Right cardiac atrium (tissue), 5 donors: ENCODE data around the gene S100B. TPM values are rescaled to one million over a fixed set of nuclear protein-coding genes. Genes with fewer than 3 reads are reported as not detected.

Experiments
- ATAC-seq, 2 donors: fragments of 200-7000 bp; cut with Tn5 transposase; one replicate each; pipeline versions ENCODE4 v1.8.0 to v1.9.1; 2020; ENCODE audit warnings: moderate library complexity in 2 of 2, mild to moderate bottlenecking in 1 of 2
- DNase-seq, 3 donors: peaks; one replicate each; pipeline ENCODE4 v3.0.0-alpha.2; 2020
- H3K27ac ChIP-seq: one replicate; pipeline ENCODE4 v1.5.1; 2013; ENCODE audit warnings: mild to moderate bottlenecking, low read length, control low read depth, moderate library complexity
- H3K27me3 ChIP-seq: one replicate; pipeline ENCODE4 v1.6.1; 2013; ENCODE audit not compliant: control insufficient read depth, insufficient read depth
- H3K4me1 ChIP-seq: one replicate; pipeline ENCODE4 v1.6.1; 2013; ENCODE audit warnings: low read length; ENCODE audit not compliant: control insufficient read depth, insufficient read depth
- H3K4me3 ChIP-seq: one replicate; pipeline ENCODE4 v1.5.1; 2013; ENCODE audit warnings: low read length, control low read depth
- H3K9me3 ChIP-seq: one replicate; pipeline ENCODE4 v1.6.1; 2013; ENCODE audit warnings: low read length; ENCODE audit not compliant: control insufficient read depth
- WGBS: extraction: QIAGEN DNeasy Blood & Tissue Kit; methylation state at CpG from one replicate; pipeline ENCODE4 v1.1.7; 2013; 5-methylcytosine and 5-hydroxymethylcytosine counted together
- intact Hi-C, 4 donors: fragments of 100-400 bp; cut with DNase I; formaldehyde crosslinking; loops; one replicate each; pipeline versions ENCODE4 v1.11.0 to v1.14.0; 2022 to 2023
- polyA plus RNA-seq: library from polyadenylated mRNA; stranded (reverse); fragments of 200-250 nt; gene quantifications from one replicate; pipeline ENCODE4 v1.2.3, GENCODE V29; 2013
- total RNA-seq, 4 donors: library from RNA; stranded (reverse); fragmentation: NEBNext Ultra II Directional; extraction: Animal tissue kit (Norgen Biotek cat#: 25700); gene quantifications; one replicate each; pipeline ENCODE4 v1.2.1, GENCODE V29; 2021
- donor health status: healthy with polysubstance abuse.
- donor health status: DM: no; HTN: yes; CAD: no.
- donor health status: DM: no; HTN: no; CAD: no.
- donor health status: DM: no; HTN: yes; CAD: no; lungs with severe emphysema.
- donor health status: DM: yes; HTN: yes; CAD: no.

The S100B gene
- total and polyA plus RNA-seq, 5 donors = 7.1 to 36.3 (median 11.9) TPM

DNA sequence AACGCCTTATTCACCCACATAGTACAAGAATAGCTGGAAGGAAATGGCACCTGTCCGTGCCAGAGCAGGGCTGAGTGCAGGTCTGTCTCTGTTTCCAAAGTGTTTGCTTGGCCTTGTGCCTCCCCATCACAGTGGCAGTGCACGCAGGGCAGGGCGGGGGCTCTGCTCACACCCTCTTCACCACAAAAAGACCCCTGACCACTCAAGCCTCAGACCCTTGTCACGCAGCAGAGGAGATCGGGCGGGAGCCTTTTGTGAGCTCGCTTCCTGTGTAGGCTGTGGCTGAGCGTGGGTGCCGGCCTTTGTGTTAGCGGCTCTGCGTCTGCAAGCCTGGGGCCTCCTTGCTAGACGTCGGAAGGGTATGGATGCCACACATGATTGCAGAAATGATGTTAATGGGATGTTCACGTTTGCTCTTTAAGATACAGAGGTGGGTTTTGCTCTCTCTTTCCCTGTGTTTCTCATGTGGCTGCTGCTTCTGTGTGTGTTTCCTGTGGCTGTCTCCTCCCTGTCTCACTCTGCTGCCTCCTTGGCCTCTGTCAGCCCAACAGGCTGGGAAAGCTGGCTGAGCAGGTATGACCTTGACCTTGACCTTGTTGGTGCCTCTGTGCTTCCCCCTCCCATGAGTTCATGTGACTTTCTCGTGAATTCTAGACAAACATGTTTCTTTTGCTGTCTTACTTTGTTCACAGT, 45.4 kb downstream of the S100B start:
- ATAC-seq (peak in 1 of 2 donors; percentile 10), DNase-seq (peak in 1 of 3 donors; percentile 64)
- Histone ChIP-seq H3K4me3 (no peak overlapping the region), H3K27me3 (no peaks in the 10 kb centered on the region), H3K27ac (peak overlapping the region; percentile 31), H3K4me1 (peaks cover 2% of the 10 kb centered on the region), H3K9me3 (no peaks in the 10 kb centered on the region)
- intact Hi-C loops = no loop called here
- 60% methylated on average over 16 of the region's 16 CpGs for WGBS

DNA sequence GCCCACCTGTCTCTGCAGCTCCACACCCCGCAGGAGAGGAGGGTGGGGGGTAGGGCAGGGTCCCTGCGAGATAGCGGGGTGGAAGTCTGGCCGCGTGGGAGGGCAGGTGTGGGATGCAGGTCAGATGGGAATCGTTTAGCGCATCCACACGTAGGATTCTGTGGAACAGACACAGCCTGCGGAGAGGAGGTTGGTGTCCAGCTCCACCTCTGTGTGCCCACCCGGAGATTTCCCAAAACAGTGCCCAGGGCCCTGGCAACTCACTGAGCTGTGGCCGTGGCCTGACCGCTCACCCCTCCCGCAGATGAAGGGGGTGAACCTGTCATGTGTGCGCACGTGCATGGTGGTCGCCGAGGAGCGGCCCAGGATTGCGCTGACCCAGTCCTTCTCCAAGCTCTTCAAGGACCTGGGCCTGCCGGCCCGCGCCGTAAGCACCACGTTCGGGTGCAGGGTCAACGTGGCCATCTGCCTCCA, 46.9 kb downstream of the S100B start:
- ATAC-seq (no peak), DNase-seq (peak in 1 of 3 donors; percentile 52)
- 94% methylated on average over 26 of the region's 26 CpGs for WGBS
- intact Hi-C loops = no loop called here
- Histone ChIP-seq H3K27me3 (no peaks in the 10 kb centered on the region), H3K9me3 (no peaks in the 10 kb centered on the region), H3K4me3 (no peak overlapping the region), H3K27ac (no peak overlapping the region), H3K4me1 (peaks cover 2% of the 10 kb centered on the region)

DNA sequence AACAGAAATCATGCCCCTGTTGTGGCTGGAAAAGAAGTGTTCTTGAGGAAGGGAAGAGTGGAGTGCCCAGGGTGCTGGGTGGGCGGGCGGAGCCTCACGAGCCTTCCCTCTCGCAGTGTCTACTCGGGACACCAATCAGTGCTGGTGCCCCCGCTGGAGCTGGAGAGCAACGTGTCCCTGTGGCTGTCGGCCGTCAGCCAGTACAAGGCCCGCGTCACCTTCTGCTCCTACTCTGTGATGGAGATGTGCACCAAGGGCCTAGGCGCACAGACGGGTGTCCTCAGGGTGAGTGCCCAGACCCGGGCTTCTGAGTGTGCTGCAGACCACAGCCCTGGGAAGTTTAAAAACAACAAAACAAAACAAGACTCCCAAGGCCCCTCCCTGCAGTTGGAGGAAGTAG, 47.4 kb downstream of the S100B start:
- no peak for ATAC-seq
- Histone ChIP-seq H3K27me3 (no peaks in the 10 kb centered on the region), H3K9me3 (no peaks in the 10 kb centered on the region), H3K27ac (no peak overlapping the region), H3K4me1 (peaks cover 2% of the 10 kb centered on the region), H3K4me3 (no peak overlapping the region)
- DNase-seq = peak in 1 of 3 donors; percentile 59
- 87% methylated on average over 14 of the region's 14 CpGs for WGBS
- intact Hi-C loops = no loop called here

DNA sequence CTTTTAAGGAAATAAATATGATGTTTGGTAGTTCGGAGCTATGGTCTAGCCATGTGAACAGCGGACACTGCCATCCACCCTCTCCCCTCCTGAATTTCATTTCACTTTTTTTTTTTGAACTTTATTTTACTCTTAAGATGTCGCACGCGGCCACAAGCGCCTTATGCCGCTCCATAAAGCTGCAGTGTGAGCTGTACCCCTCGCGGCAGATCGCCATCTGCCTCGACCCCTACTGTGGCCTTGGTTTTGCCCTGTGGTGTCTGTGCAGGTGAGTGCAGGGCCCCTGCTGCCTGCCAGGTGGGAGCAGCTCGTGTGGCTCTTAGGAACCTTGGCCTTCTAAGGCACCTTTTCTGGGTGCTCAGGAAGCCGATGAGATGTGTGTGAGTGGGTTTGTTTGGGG, 48.1 kb downstream of the S100B start:
- intact Hi-C loops = no loop called here
- no peaks in the 10 kb centered on the region for H3K9me3 ChIP-seq
- 95% methylated on average over 13 of the region's 13 CpGs for whole genome bisulfite sequencing
- peaks cover 2% of the 10 kb centered on the region for H3K4me1 ChIP-seq
- no peak overlapping the region for H3K4me3 ChIP-seq
- no peak for DNase-seq
- no peak for ATAC-seq
- peak overlapping the region; percentile 2 for H3K27ac ChIP-seq
- no peaks in the 10 kb centered on the region for H3K27me3 ChIP-seq

DNA sequence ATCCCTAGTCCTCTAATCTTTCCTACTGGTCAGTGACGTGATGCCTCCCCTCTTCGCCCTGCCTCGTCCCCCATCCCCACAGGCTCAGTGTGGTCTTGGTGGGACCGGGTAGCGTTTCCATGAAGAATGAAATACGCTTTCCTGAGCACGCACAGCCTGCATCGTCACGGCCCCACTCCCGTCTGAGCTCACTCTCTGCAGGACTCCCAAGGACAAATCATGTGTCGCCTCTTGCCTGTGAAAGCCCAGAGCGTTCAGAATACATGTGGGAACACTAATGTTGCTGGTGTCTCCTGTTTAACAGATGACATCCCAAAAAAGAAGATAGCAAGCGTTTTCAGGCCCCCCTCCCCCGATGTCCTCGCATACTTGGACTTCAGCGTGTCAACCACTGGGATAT, 49.2 kb downstream of the S100B start:
- ATAC-seq (peak; percentile 67 to 72), DNase-seq (peak in 2 of 3 donors; percentile 67 to 69)
- Histone ChIP-seq H3K4me1 (peaks cover 2% of the 10 kb centered on the region), H3K9me3 (no peaks in the 10 kb centered on the region), H3K27me3 (no peaks in the 10 kb centered on the region), H3K4me3 (no peak overlapping the region), H3K27ac (peak overlapping the region; percentile 59)
- 71% methylated on average over 16 of the region's 16 CpGs for WGBS
- intact Hi-C loops = no loop called here

DNA sequence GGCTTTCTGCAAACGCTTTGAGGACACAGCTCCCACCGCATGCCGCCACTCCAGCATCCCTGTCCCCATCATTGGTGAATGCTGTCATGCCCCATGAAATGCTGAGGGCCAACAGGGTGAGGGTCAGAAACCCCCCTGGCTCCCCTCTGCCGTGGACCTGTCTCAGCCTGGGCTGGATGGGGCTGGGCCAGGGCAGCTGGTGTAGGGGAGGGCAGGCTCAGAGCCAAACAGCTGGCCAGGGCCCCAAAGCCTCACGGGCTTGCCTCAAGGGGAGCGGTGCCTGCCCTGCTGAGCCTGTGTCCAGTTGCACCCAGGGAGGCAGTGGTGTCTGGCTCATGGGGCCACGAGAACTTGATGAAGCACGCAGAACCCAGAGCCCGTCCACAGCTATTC, 49.7 kb downstream of the S100B start:
- no peaks in the 10 kb centered on the region for H3K9me3 ChIP-seq
- no peak overlapping the region for H3K4me3 ChIP-seq
- intact Hi-C loops = no loop called here
- H3K27ac ChIP-seq = peak overlapping the region; percentile 59
- no peaks in the 10 kb centered on the region for H3K27me3 ChIP-seq
- H3K4me1 ChIP-seq = peaks cover 2% of the 10 kb centered on the region
- 76% methylated on average over 9 of the region's 9 CpGs for WGBS
- ATAC-seq (peak; percentile 24 to 35), DNase-seq (peak in 1 of 3 donors; percentile 70)

DNA sequence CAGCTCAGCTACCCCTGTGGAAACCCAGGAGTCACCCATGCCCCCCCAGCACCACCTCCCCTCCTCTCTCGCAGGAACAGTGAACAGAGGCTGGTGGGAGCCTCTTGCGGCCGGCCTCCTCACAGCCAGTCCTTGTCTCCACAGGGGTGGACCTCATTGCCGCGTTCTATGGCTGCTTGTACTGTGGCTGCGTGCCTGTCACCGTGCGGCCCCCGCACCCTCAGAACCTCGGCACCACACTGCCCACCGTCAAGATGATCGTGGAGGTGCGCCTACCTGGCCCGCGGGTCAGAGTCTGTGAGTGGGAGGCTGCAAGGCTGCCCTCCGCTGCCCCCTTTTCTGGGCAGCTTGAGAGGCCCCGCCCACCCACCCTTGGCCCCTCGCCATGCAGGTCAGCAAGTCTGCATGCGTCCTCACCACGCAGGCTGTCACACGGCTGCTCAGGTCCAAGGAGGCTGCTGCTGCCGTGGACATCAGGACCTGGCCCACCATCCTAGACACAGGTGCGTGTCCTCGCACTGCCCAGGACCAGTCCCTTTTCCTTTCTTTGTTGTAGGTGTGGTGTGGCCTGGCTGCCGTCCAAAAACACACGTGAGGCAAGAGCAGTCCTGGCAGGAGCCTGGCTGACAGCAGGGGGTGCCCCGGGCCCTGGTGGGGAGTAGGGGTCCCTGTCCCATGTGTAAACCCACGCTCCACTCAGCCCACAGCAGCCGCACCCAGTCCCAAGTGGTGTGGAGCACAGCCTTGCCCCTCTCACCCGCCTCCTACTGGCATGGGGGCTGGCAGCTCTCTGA, 50.3 kb downstream of the S100B start:
- Histone ChIP-seq H3K9me3 (no peaks in the 10 kb centered on the region), H3K27ac (peak overlapping the region; percentile 59), H3K4me3 (no peak overlapping the region), H3K4me1 (peaks cover 1% of the 10 kb centered on the region), H3K27me3 (no peaks in the 10 kb centered on the region)
- ATAC-seq (peak; percentile 28), DNase-seq (peak in 2 of 3 donors; percentile 13 to 64)
- intact Hi-C loops = no loop called here
- 89% methylated on average over 30 of the region's 30 CpGs for WGBS

DNA sequence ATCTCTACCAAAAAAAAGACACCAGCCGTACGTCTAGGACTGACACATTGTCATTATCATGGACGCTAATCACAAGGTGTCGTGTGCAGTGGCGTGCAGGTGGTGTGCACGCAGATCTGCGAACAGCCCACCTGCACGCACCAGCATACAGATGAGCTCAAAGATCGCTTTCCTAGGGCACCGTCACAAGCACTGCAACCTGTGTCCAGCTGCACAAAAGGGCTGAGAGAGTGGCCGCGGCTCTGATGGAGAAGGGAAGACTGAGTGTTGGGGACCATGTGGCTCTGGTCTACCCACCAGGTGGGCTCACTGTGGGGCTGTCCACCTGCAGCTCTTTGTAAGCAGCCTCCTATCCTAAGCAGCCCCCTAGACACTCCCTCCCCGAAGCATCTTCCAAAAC, 50.9 kb downstream of the S100B start:
- no peak for ATAC-seq

DNA sequence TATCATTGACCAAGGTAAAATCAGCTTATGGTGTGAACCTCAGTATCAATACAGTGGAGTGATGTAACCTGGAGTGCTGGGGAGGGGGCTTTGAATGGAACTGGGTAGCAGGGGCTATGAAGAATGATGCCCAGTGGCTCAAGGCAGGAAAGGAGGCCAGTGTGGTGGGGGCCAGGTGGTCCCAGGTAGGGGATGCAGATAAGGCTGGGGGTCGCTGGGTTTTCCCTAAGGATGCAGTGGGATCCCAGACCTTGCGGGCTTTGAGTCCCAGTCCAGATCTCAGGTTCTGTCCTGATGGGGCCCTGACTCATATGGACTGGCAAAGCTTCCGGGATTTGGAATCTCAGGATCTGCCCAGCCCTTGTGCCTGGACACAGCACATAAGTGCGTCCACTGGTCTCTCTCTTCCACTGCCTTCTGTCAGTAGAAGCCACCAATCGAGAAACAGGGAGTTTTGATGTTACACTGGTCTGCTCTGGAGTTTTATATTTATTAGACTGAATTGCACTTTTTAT, 52.0 kb downstream of the S100B start:
- H3K27ac ChIP-seq = no peak overlapping the region
- no peak for ATAC-seq
- H3K27me3 ChIP-seq = no peaks in the 10 kb centered on the region
- peak in 1 of 3 donors; percentile 6 for DNase-seq
- H3K9me3 ChIP-seq = no peaks in the 10 kb centered on the region
- H3K4me1 ChIP-seq = no peaks in the 10 kb centered on the region
- WGBS = 94% methylated on average over 5 of the region's 5 CpGs
- intact Hi-C loops = no loop called here
- H3K4me3 ChIP-seq = no peak overlapping the region

More for the DNA sequence above, 50.9 kb downstream of the S100B start:
- no peak overlapping the region for H3K27ac ChIP-seq
- H3K9me3 ChIP-seq = no peaks in the 10 kb centered on the region
- H3K4me3 ChIP-seq = no peak overlapping the region
- intact Hi-C loops = no loop called here
- DNase-seq = peak in 1 of 3 donors; percentile 17
- no peaks in the 10 kb centered on the region for H3K4me1 ChIP-seq
- 95% methylated on average over 13 of the region's 13 CpGs for WGBS
- no peaks in the 10 kb centered on the region for H3K27me3 ChIP-seq

DNA sequence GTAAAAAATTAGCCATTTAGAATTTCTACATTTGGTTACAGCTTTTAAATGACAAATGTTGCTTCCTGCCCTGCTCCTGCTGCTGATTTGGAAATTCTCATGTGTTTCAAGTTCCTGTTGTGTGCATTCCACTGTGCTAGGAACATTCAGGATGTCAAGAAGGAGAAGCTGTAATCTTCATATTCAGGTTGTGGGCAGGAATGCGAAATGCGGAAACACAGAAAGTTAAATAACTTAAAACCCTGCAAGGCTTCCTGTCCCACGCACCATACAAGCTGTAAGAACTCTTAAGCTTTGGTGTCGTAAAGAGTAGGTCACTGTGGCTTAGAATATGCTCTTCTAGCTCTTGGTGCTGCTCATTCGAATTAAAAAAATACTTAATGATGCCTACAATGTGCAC, 52.6 kb downstream of the S100B start:
- Histone ChIP-seq H3K4me3 (no peak overlapping the region), H3K9me3 (no peaks in the 10 kb centered on the region), H3K27ac (no peak overlapping the region), H3K27me3 (no peaks in the 10 kb centered on the region), H3K4me1 (no peaks in the 10 kb centered on the region)
- WGBS = 73% methylated on average over 5 of the region's 5 CpGs
- DNase-seq (no peak), ATAC-seq (no peak)
- intact Hi-C loops = no loop called here

DNA sequence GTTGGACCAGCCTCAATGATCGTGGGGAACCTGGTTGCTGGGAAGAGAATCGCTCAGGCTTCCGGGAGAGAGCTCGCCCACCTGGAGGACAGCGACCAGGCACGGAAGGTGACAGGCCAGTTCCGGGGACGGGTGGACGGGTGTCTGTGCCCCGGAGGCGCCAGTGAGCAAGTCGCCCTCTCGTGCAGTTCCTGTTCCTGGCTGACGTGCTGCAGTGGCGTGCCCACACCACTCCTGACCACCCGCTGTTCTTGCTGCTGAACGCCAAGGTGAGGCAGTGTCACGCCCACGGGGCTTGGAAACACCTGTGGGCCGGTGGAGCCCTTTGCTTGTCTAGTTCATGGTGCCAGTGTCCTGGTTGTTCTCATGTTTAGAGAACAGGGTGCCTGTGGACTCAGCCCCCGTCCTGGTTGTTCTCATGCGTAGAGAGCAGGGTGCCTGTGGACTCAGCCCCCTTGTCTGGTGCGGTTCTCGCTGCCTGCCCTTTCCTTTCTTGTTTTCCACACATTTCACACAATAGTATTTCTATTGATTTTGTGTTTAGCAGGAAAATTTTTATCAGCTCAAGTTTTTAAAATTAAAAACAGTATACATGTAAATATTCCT, 53.1 kb downstream of the S100B start:
- H3K9me3 ChIP-seq = no peaks in the 10 kb centered on the region
- no peaks in the 10 kb centered on the region for H3K4me1 ChIP-seq
- DNase-seq (peak in 2 of 3 donors; percentile 71), ATAC-seq (peak in 1 of 2 donors; percentile 10)
- no peak overlapping the region for H3K27ac ChIP-seq
- no peaks in the 10 kb centered on the region for H3K27me3 ChIP-seq
- intact Hi-C loops = no loop called here
- no peak overlapping the region for H3K4me3 ChIP-seq
- WGBS = 81% methylated on average over 24 of the region's 24 CpGs
